IPS-18c (cell line): ENCODE measurements around the gene MRFAP1L1.
A peak's percentile ranks its signal among the peaks of the same experiment; 100 is the strongest.
"Not testable (repeated sequence)": the region's sequence is repeated elsewhere in the genome, so short reads cannot be mapped to it uniquely, and the experiment has no call there.

ENCODE experiments used
- H3K4me3 ChIP-seq: 2 replicates; pipeline ENCODE4 v1.7.0; 2013; ENCODE audit warnings: low read depth, mild to moderate bottlenecking, low read length, moderate library complexity; ENCODE audit not compliant: insufficient read depth
- H3K9me3 ChIP-seq: one replicate; pipeline ENCODE4 v1.6.1; 2013; ENCODE audit warnings: mild to moderate bottlenecking, low read length, moderate library complexity; ENCODE audit not compliant: control insufficient read depth, insufficient read depth

Gene MRFAP1L1

DNA sequence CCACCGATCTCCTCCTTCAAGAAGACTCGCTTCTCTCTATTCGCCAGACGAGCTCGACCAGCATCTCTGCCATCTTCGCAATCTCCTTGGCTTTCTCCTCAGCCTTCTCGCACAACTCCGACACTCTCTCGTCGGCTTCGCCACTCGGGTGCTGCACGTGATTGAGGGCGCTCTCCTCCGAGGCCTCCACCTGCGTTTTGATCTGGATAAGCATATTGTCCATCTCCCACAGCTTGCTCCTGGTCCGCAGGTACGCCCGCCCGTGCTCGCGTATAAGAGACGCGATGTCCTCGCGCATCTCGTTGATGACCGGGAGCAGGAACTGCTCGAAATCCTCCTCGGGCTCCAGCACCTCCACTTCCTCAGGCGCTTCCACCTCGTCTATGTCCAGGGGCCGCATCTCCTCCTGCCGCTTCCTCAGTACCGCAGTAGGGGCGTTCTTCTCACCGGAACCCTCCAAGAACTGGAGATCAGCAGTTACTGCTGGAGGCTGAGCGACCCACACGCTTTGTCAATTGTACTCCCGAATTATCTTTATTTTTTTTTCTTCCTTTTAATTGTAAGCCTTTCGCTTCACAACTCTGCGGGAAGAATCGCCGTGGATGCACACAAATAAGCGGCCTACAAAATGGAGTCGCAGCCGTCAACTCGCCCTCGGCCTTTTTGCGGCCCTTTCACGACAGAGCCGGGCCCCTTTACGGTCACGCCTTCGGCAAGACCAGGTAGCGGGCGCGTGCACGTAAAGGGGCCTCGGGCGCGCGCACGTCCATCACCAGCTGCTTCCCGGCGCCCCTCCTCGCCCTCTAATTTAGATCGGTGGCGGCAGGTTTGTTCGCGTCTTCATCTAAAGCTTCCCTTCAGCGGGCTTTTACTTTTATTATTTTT, at the start of gene MRFAP1L1:
Gene MRFAP1L1 (minus strand): TSS at position 636 of the 885 bp plus-strand sequence. CDS start 236 bp downstream, at position 400.
- H3K4me3 ChIP-seq, result peak within 1 kb of the TSS; percentile 92
- no peaks in the 10 kb centered on the region for H3K9me3 ChIP-seq

DNA sequence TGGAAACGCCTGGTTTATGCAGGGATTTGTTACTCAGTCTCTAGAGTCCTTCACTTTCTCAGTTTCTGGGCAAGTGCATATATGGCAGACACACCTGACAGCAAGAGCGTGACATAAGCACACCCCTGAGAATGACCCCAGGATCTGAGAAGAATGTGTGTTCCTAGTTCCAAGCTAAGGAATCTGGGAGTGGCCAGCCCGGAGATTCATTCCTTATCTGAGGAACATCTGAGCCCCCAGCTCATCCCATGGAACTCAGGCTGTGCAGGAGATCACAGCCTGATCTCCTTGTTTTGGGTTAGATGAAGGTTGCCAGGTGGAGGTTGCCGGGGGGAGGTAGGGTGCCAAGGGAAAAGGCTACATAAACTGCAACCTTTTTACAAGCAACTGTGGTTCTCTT, 49.1 kb upstream of the MRFAP1L1 start:
- no peaks in the 10 kb centered on the region for H3K9me3 ChIP-seq
- no peak overlapping the region for H3K4me3 ChIP-seq

GRCh38 chr4:6756345-6756744, 46.7 kb upstream of the MRFAP1L1 start:
- H3K4me3 ChIP-seq, result not testable (repeated sequence)

GRCh38 chr4:6755088-6755753, 45.6 kb upstream of the MRFAP1L1 start:
- Histone ChIP-seq H3K9me3 (peaks cover under 1% of the 10 kb centered on the region), H3K4me3 (no peak overlapping the region)

More at GRCh38 chr4:6756345-6756744, 46.7 kb upstream of the MRFAP1L1 start:
- not testable (repeated sequence) for H3K9me3 ChIP-seq

DNA sequence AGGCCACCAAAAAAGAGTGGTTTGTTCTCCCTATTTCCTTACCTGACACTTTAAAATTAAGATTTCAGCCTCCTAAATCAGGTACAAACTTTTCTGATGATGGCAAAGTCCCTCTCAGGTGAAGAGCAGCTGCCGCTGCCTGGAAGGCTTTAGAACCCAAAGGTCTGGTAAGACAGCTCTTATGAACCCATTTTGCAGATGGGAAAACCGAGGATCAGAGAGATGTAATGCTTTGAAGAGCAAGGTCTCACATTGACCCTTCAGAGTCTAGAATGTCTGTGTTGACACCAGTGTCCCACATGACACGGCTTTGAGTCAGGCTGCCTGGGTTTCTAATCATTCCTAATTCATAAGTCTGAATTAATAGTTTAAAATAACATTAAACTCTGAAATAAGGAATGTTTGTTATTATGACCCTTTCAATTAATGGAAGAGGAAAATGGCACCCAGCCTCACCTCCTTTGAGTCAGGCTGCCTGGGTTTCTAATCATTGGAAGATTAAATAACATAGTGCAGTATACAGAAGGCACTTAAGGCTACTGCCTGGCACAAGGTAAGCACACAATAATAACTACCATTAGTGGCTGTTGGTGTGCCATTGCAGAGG, 44.9 kb upstream of the MRFAP1L1 start:
- peaks cover 2% of the 10 kb centered on the region for H3K9me3 ChIP-seq
- no peak overlapping the region for H3K4me3 ChIP-seq

DNA sequence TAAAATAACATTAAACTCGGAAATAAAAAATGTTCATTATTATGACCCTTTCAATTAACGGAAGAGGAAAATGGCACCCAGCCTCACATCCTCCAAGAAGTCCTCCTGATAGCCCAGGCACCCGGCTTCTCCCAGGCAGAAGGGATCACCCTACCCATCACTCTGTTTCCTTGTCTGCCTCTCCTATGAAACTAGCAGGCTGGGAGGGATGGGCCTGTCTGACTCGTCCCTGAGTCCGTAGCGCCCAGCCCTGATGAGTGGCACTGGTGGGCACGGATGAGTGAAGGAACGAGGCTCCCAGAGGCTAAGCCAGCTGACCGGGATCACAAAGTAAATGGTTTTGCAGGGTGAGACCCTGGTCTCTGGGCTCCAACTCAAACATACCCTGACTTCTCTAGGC, 44.2 kb upstream of the MRFAP1L1 start:
- Histone ChIP-seq H3K4me3 (no peak overlapping the region), H3K9me3 (peaks cover 2% of the 10 kb centered on the region)

DNA sequence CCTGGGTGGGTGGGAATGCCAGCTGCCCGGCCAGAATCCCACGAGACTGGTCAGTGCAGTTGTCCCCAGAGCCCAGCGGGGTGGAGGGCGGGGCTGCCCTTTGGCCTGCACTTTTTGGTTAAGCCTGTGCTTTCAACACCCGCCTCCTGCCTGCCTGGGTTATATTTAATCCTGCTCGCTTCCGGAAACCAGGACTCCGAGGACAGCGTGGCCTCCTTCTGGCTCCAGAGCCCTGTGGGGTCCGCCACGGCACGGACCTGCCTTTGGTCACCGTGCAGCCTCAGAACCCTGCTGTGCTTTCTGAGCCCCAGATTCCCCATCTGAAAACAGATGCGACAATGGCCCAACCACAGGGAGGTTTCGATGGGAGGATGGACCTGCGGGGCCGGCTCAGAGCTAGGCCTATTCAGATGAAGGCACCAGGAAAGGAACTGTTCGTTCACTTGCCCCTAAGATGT, 43.5 kb upstream of the MRFAP1L1 start:
- Histone ChIP-seq H3K9me3 (peaks cover 2% of the 10 kb centered on the region), H3K4me3 (no peak overlapping the region)

DNA sequence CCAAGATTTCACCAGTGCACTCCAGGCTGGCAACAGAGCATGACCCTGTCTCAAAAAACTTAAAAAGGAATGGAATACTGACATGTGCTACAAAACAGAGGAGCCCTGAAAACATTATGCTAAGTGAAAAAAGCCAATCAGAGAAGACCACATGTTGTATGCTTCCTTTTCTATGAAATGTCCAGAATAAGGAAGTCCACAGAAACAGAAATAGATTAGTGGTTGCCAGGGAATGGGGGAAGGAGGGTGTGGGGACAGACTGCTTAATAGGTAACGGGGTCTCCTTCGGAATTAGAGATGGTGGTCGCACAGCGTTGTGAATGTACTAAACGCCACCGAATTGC, 42.8 kb upstream of the MRFAP1L1 start:
- H3K9me3 ChIP-seq, result peaks cover 2% of the 10 kb centered on the region
- H3K4me3 ChIP-seq, result no peak overlapping the region

DNA sequence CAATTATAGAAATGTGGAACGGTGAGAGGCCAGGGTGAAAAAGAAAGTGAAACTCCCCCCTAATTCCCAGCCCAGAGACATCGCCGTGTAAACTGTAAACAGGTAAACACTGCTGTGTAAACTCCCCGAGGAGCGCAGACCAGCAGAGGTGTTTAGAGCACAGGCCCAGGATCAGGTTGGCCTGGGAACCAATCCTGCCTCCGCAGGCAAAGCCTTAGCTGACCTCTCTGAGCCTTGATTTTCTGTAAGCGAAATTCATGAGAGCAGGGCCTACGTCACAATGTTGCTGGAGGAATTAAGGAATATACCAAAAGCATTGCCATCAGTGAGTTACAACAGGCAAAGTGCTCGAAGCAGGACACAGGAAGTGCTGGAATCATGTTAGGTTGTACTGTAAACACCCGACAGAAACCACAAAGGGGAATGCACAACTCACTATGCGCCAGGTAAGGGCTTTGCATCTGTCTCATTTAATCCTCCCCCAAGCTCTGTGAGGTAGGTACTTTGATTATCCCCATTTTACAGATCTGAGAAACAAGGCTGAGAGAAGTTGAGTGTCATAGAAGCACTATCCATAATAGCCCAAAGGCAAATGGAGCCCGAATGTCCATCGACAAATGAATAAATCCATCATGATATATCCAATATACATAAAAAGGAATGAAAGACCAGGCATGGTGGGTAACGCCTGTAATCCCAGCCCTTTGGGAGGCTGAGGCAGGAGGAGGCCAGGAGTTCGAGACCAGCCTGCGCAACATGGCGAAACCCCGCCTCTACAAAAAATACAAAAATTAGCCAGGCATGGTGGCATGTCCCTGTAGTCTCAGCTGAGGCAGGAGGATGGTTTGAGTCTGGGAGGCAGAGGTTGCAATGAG, 42.2 kb upstream of the MRFAP1L1 start:
- Histone ChIP-seq H3K4me3 (no peak overlapping the region), H3K9me3 (peaks cover 2% of the 10 kb centered on the region)

DNA sequence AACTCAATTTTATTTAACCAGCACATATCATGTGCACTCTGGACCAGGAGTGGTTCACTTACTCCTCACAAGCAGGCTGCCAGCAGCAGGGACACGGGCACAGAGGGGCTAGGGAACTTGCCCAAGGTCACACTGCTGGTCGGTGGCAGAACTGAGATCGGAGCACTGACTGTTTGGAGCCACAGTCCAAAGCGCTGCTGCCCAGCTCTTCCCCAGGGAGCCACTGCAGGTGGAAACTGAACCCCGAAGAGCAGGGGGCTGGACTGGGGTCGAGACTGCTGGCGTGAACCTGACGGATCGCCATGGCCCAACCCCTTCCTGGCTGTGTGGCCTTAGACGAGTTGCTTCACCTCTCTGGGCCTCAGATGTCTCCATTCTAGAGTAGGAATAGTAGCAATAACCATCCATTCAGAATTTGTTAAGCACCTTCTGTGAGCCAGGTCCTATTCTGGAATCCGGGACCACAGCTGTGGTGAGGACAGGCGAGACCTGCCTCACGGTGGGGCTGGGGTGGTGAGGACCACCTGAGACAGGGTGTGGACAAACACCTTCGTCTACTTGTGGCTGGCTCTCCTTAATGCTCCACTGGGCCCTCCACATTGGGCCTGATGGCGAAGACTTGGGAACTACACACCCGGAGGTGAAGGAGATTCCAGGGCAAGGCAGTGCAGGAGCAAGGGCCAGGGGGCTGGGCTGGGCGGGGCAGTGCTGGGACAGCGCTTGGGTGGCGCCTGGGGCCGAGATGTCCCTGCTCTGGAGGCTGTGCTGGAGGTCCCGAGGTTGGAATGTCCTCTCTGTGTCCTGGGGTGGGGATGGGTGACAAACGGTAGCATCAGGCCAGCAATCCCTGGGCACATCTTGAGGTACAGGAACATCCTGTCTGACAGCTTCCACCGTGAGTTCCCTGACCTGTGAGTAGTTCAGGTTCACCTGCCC, 40.9 kb upstream of the MRFAP1L1 start:
- Histone ChIP-seq H3K4me3 (no peak overlapping the region; the same call in 1 of the 2 replicates), H3K9me3 (peaks cover 2% of the 10 kb centered on the region)

- Histone ChIP-seq H3K4me3 (no peak overlapping the region), H3K9me3 (peaks cover 2% of the 10 kb centered on the region)
Measured at GRCh38 chr4:6749340-6750171, 39.9 kb upstream of the MRFAP1L1 start.

- H3K4me3 ChIP-seq, result no peak overlapping the region
Measured at GRCh38 chr4:6748286-6748685, 38.6 kb upstream of the MRFAP1L1 start.

DNA sequence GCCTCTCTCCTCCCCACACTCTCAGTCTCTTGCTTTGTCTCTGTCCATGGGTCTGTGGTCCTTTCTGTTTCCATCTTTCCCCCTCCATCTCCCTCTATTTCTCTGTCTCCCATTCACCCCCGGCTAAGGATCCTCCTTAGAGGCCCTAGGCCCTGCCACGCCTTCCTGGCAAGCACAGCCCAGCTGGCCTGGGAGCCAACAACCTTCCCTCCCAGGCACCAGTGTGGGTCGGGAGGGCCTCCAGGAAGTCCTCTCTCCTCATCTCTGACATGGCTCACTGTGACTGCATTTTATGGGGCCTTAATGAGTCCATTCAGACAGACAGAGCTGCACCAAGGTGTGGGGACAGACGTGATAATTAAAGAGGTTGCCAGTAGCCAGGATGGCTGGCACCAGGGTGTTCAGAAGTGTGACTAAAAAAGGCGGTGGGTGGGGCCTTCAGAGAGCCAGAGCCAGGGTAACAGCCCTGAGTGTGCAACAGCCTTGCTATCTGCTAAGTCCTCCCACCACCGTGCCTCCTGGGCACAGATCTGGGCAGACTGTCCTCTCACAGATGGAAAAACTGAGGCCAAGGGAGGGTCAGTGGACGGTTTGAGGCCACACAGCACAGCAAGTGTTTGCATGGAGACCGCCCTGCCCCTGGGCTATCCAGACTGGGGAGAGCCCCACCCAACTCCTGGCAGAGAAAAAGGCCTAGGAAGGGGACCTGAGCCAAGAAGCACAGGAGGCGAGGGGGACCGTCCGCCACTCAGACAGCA, 37.8 kb upstream of the MRFAP1L1 start:
- H3K9me3 ChIP-seq, result peaks cover 4% of the 10 kb centered on the region
- H3K4me3 ChIP-seq, result no peak overlapping the region

More at GRCh38 chr4:6748286-6748685, 38.6 kb upstream of the MRFAP1L1 start:
- peaks cover 2% of the 10 kb centered on the region for H3K9me3 ChIP-seq

DNA sequence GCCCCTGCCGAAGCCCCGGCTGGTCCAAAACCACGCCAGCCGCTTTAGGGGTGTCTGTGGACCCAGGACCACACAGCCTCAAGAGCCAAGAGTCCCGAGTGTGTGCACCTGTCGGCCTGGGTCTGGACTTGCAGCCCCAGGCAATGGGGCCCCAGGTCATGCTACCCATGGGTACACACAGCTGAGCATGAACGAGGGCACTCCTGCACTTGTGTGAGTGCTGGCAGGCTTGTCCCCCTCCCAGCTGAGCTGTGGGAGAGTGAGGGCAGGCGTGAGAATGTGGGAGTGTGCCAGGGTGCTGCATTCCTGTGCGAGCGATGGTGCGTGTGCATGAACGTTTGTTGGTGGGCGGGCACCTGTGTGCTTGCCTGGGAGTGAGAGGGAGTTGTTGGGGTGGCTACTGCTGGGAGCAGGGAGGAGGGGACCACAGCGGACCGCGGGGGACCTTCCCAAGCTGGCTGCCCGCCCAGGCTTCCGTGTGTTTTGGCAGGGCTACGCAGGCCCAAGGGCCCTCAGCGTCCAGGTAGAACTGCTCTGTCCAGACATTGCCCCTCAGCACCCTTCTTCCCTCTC, 37.1 kb upstream of the MRFAP1L1 start:
- H3K9me3 ChIP-seq, result peaks cover 4% of the 10 kb centered on the region
- H3K4me3 ChIP-seq, result no peak overlapping the region
